Esophagus (tissue), 2 donors: Measurements from ENCODE around the gene GRIN1. TPM values are rescaled to one million over a fixed set of nuclear protein-coding genes. Genes with fewer than 3 reads are reported as not detected.

Experiments used
- H3K27ac ChIP-seq, 2 donors: one replicate each; pipeline ENCODE4 v1.5.1; 2013; ENCODE audit warnings: low read depth in 2 of 2, mild to moderate bottlenecking in 2 of 2, inconsistent platforms in 1 of 2, low read length in 1 of 2, moderate library complexity in 1 of 2
- H3K27me3 ChIP-seq, 2 donors: one replicate each; pipeline ENCODE4 v1.6.1; 2013; ENCODE audit warnings: low read length in 2 of 2, control low read depth in 1 of 2, mild to moderate bottlenecking in 1 of 2; ENCODE audit not compliant: insufficient read depth in 2 of 2, control insufficient read depth in 1 of 2
- H3K36me3 ChIP-seq, 2 donors: one replicate each; pipeline ENCODE4 v1.6.1; 2013; ENCODE audit warnings: low read length in 1 of 2; ENCODE audit not compliant: control insufficient read depth in 2 of 2, insufficient read depth in 2 of 2
- H3K4me1 ChIP-seq, 2 donors: one replicate each; pipeline ENCODE4 v1.6.1; 2013; ENCODE audit warnings: low read length in 1 of 2; ENCODE audit not compliant: control insufficient read depth in 2 of 2, insufficient read depth in 2 of 2
- H3K4me3 ChIP-seq, 2 donors: one replicate each; pipeline ENCODE4 v1.5.1; 2013; ENCODE audit warnings: low read length in 2 of 2, mild to moderate bottlenecking in 2 of 2, low read depth in 1 of 2, moderate library complexity in 1 of 2
- H3K9me3 ChIP-seq, 2 donors: one replicate each; pipeline ENCODE4 v1.6.1; 2013; ENCODE audit warnings: mild to moderate bottlenecking in 2 of 2, low read depth in 1 of 2, low read length in 1 of 2, moderate library complexity in 1 of 2; ENCODE audit not compliant: control insufficient read depth in 2 of 2, insufficient read depth in 1 of 2
- WGBS, 2 donors: extraction: QIAGEN DNeasy Blood & Tissue Kit; methylation state at CpG; one replicate each; pipeline ENCODE4 v1.1.7; 2013; 5-methylcytosine and 5-hydroxymethylcytosine counted together
- polyA plus RNA-seq, 2 donors: library from polyadenylated mRNA; stranded (reverse); fragments of 200-250 nt; gene quantifications; one replicate each; pipeline ENCODE4 v1.2.3, GENCODE V29; 2013
- donor health status: healthy with polysubstance abuse.
- donor health status: Bipolar disorder and iron deficiency.

The GRIN1 gene
- polyA plus RNA-seq, 2 donors: 0.06 to 0.14 TPM

DNA sequence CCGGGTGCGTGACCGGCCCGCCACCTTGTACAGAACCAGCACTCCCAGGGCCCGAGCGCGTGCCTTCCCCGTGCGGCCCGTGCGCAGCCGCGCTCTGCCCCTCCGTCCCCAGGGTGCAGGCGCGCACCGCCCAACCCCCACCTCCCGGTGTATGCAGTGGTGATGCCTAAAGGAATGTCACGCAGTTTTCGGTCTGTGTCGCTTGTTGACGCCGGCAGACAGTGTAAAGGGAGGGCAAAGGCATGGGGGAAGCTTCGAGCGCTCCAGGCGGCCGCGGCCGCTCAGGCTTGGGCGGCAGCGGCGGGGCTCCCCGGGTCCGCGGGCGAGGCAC, 29.6 kb downstream of the GRIN1 start:
- H3K4me1 ChIP-seq: peaks cover 12 to 37% of the 10 kb centered on the region in 2 donors
- 0 to 1% methylated on average over 31 to 36 of the region's 36 CpGs for WGBS, 2 donors
- peaks cover 11 to 46% of the 10 kb centered on the region in 2 donors for H3K27me3 ChIP-seq
- peaks cover 0 to 3% of the 10 kb centered on the region in 2 donors for H3K9me3 ChIP-seq
- peak overlapping the region; percentile 37 to 41 for H3K4me3 ChIP-seq
- no peaks in the 10 kb centered on the region for H3K36me3 ChIP-seq
- no peak overlapping the region for H3K27ac ChIP-seq

- 1% methylated on average over 71 to 124 of the region's 124 CpGs for WGBS, 2 donors
- Histone ChIP-seq H3K4me1 (peaks cover 14 to 43% of the 10 kb centered on the region in 2 donors), H3K27ac (no peak overlapping the region), H3K27me3 (peaks cover 8 to 41% of the 10 kb centered on the region in 2 donors), H3K9me3 (peaks cover 0 to 3% of the 10 kb centered on the region in 2 donors), H3K4me3 (peak overlapping the region; percentile 37 to 41), H3K36me3 (no peaks in the 10 kb centered on the region)
Observed at GRCh38 chr9:137168904-137169856, 30.2 kb downstream of the GRIN1 start.

- Histone ChIP-seq H3K36me3 (no peaks in the 10 kb centered on the region), H3K27ac (no peak within 1 kb of the TSS), H3K9me3 (peaks cover 0 to 3% of the 10 kb centered on the region in 2 donors), H3K4me1 (peaks cover 15 to 47% of the 10 kb centered on the region in 2 donors), H3K4me3 (peak within 1 kb of the TSS; percentile 37 to 41), H3K27me3 (peaks cover 8 to 39% of the 10 kb centered on the region in 2 donors)
- 8 to 9% methylated on average over 41 of the region's 41 CpGs for WGBS, 2 donors
Observed at GRCh38 chr9:137169896-137170358, 31.0 kb downstream of the GRIN1 start, which contains the start of gene LRRC26. Gene LRRC26 (minus strand): TSS chr9:137170051. CDS start chr9:137169943, 108 bp downstream.

DNA sequence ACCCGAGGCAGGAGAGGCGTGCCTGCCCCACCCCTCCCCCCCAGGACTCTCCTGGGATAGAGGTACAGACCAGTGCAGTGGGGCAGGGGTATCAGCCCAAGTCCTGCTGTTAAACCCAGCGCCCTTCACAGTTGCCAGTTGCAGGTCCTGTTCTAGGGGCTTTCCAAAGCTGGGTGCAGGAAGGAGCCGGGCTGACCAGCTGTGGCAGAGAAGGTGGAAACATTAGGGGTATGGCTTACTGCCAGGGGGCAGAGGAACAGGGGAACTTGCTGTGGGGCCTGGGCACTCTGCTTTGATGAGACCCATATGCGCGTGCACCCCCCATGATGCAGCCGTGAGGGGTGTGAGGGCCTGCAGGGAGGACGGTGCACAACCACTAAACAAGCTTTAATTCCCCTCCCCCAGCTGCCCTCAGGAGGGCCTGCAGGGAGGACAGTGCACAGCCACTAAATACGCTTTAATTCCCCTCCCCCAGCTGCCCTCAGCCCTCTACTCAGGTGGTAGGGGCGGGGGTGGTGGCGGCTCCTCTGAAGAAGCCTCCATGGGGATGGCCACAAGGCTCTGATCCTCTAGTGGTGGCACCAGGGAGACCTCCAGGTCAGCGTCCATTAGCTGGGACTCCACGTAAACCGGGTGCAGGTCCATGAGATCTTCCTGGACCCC, 31.7 kb downstream of the GRIN1 start:
- peaks cover 0 to 3% of the 10 kb centered on the region in 2 donors for H3K9me3 ChIP-seq
- peaks cover 17 to 53% of the 10 kb centered on the region in 2 donors for H3K4me1 ChIP-seq
- no peak overlapping the region for H3K4me3 ChIP-seq
- H3K27me3 ChIP-seq: peaks cover 8 to 39% of the 10 kb centered on the region in 2 donors
- H3K36me3 ChIP-seq: no peaks in the 10 kb centered on the region
- WGBS, 2 donors: 45 to 47% methylated on average over 14 of the region's 14 CpGs
- H3K27ac ChIP-seq: no peak overlapping the region

- Histone ChIP-seq H3K4me1 (peaks cover 17 to 53% of the 10 kb centered on the region in 2 donors), H3K27ac (no peak overlapping the region), H3K27me3 (peaks cover 5 to 35% of the 10 kb centered on the region in 2 donors), H3K4me3 (no peak overlapping the region), H3K36me3 (no peaks in the 10 kb centered on the region), H3K9me3 (peaks cover 0 to 3% of the 10 kb centered on the region in 2 donors)
- WGBS, 2 donors: 74 to 83% methylated on average over 22 of the region's 22 CpGs
Observed at GRCh38 chr9:137171149-137171900, 32.4 kb downstream of the GRIN1 start.

DNA sequence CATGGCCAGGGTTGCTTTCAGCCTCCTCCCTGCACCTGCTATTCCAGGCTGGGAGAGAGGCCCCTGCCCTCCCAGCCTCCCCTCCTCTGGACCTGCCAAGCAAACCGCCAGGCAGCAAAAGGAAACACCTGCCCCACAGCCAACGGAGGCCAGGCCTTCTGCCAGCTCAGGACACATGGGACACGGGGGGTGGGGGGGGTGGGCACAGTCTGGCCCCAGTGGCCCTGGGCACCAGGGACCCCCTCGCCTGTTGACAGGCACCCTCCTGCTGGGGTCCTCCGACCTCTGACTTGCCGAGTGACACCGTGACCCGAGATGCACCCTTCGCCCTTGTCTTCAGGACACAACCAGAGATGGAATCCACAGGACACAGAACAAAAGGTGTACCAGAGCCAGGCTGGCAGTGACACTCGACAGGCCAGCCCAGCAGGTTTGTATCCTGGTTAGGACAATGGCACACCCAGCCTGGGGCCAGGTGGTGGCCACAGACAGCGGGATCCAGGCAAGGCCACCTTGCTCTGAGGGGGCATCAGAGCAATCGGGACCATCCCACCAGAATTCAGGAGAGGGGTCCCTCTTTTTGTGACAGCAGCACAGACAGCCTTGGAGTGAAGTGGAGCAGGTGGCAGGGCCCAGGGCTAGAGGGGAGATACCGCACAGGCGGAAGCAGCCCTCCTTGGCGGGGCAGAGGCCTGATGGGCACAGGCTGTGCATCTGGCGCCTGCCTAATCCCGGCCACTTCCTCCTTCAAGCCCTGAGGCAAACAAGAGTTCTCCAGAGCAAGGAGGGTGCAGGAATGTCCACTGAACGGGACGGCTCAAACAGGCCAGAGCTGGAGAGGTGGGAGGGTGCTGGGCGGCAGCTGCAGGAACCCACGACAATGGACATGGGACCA, 34.2 kb downstream of the GRIN1 start:
- Histone ChIP-seq H3K36me3 (peaks cover 0 to 4% of the 10 kb centered on the region in 2 donors), H3K4me1 (peaks cover 13 to 53% of the 10 kb centered on the region in 2 donors), H3K9me3 (peaks cover 0 to 3% of the 10 kb centered on the region in 2 donors), H3K27ac (peak overlapping the region; percentile 33 to 65), H3K27me3 (peaks cover 0 to 18% of the 10 kb centered on the region in 2 donors), H3K4me3 (no peak overlapping the region)
- WGBS, 2 donors: 38 to 44% methylated on average over 21 of the region's 21 CpGs

DNA sequence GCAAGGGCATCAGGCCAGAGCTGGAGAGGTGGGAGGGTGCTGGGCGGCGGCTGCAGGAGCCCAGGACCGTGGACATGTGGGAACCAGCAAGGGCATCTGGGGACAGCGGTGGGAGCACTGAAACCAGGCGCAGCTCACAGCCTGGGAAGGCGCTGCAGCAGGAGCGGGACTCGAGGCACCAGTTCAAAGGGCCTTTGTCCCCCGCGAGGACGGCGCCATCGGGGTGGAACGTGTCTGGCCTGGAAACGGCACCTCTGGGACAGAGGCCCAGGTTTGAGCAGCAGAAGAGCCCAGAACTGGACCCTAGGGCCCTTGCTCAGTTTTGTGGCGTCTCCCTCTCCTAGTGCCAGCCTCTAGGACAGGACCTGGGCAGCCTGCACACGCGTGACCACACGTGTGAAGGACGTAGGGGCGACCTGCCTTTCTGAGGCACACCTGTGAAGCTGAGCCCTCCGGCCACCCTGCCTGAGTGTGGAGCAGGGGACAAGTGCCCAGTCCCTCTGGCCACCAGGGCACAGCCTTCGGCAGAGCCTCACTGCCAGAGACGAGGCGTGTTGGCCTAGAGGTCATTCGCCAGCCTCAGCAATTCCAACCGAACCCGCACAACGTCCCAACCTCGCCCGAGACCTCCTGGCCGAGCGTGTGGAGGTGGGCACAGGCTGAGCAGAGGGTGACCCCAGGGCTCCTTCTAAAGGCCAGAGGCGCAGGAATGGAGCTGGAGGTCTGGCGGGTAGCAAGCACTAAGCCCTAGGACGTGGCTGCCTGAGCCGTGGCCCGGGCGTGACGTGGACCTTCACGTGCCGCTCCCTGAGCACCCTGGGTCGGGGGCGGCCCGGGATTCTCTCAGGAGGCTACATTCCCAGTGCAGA, 35.1 kb downstream of the GRIN1 start:
- Histone ChIP-seq H3K36me3 (peaks cover 0 to 12% of the 10 kb centered on the region in 2 donors), H3K9me3 (peaks cover 0 to 1% of the 10 kb centered on the region in 2 donors), H3K4me3 (no peak overlapping the region), H3K27me3 (peaks cover 0 to 12% of the 10 kb centered on the region in 2 donors), H3K27ac (peak overlapping the region in 1 of 2 donors; percentile 28), H3K4me1 (peaks cover 10 to 47% of the 10 kb centered on the region in 2 donors)
- 63 to 65% methylated on average over 44 to 45 of the region's 45 CpGs for WGBS, 2 donors

DNA sequence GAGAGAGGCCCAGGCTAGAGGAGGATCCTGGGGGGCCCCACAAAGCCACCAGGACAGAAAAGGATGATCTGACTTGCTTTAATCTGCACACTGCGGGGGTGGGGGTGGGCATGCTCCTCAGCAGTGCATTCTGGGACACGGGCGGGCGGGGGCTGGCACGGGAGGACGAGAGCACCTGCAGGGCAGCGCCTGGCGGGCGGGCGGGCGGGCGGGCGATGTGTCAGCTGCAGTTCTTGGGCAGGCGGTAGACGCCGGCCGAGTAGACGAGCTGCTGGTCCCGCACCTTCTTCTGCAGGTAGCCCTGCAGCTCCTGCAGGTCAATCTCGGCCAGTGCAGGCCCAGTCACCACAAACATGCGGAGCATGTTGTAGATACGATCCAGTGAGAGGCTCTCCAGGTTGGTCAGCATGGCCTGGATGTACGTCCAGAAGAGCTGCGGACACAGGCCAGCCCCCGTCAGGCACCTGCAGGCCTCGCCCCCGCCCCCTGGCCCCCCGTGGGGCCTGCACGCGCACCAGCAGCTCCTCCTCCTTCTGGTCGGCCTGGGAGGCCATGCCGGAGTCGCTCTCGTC, 35.9 kb downstream of the GRIN1 start:
- WGBS, 2 donors: 31 to 40% methylated on average over 24 to 34 of the region's 34 CpGs
- H3K27me3 ChIP-seq: peaks cover 0 to 6% of the 10 kb centered on the region in 2 donors
- no peaks in the 10 kb centered on the region for H3K9me3 ChIP-seq
- no peak overlapping the region for H3K4me3 ChIP-seq
- peaks cover 3 to 19% of the 10 kb centered on the region in 2 donors for H3K36me3 ChIP-seq
- H3K27ac ChIP-seq: no peak overlapping the region
- peaks cover 5 to 41% of the 10 kb centered on the region in 2 donors for H3K4me1 ChIP-seq
